CD4-positive, alpha-beta T cell treated with Interleukin-12 subunit alpha and Interleukin-12 subunit beta, for 1 hour (primary cell): ENCODE results near the gene CFAP61.
"Not testable (repeated sequence)": the region's sequence is repeated elsewhere in the genome, so short reads cannot be mapped to it uniquely, and the experiment has no call there.

Source experiments
- DNase-seq: peaks from one replicate; pipeline ENCODE4 v3.0.0-alpha.2; 2020

CFAP61 gene

DNA sequence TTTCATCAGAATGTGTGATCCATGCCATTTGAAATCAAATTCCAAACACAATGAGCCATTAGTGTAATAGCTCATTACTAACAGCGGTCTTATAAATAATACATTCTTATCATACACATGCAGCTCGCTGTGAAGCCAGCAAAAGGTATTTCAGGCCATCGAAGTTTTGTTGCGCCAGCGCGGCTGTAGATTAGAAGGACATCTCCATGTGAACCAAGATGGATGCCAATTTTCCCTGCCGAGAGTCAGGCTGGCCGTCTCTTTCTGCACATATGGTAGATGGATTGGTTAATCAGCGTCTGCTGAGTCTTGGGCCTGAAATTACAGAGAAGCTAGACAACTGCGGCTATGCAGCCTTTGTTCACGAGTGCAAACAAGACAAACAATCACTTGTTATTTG is 44.1 kb downstream of the CFAP61 start:
- no peak for DNase-seq

DNA sequence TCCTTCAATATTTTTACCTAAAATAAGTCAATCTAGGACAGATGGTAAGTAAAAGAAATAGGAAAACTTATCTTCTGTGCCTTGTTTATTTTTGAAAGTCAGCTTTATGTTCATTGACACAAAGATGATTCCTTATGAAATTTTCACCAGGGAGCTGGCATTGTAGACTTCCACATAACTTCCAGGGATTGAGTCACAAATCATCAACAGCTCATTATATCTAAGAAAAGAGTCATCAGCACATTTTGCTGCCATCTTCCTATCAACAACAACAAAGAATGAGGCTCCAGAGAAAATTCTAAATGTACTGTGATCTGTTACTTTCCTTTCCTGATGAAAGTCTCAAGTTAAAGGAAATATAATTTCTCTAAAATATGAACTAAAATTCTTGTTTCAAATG is 48.5 kb downstream of the CFAP61 start:
- no peak for DNase-seq

DNA sequence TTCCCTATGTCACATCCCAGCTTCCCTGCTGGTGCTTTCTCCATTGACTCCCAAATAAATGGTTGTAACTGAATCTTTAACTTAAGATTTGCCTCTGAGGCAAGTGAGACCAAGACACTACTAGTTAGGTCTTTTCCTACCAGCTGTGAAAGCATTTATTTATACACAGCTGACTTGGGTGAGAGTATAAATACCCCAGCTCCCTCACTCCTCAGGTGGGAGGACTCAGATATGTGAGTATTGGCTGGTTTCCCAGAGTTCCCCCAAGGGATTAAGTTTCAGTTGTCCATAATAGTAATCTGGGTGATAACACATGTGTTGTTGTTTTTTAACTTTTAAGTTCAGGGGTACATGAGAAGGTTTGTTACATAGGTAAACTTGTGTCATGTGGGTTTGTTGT is 49.8 kb downstream of the CFAP61 start:
- no peak for DNase-seq

DNA sequence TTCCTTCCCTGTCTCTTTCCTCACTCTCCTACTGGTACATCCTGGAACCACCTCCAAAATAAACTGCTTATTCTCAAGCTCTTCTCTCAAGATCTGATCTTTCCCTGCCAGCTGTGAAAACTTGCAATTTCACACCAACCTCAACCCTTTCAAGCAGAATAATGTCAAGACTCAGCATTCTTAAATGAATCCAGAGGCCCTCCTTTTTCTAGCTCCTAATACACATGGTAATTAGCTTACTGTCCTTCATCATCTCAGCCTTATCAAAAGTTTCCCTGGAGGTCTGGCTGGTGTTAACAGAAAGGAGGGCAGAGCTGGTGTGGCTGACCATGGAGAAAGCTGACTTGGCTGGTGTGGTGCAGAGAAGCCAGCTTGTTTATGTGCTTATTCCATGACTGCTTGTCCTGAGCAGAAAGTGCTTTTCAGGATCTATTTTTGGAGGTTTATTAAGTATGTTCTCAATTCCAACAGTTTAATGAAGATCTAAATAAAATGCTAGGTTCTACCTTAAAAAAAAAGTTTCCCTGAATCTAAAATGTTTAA is 50.5 kb downstream of the CFAP61 start:
- no peak for DNase-seq

DNA sequence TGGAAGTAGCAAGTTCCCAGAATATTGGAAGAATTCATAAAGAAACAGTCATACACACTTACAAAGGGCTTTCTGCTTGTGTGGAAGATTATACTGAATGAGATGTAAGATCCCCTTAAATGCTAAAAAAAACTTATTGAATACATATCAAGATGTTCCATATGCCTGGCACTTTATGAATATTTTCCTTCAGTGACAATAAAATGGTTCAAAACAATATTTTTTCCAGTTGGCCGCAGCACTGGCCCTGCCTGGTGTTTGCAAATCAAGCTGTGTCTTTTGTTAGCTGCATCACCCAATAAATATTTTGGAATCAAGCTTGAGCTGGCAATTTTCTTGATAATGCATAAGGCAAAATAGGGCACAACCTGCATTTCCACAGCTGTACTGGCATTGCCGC is 51.2 kb downstream of the CFAP61 start:
- DNase-seq: no peak

DNA sequence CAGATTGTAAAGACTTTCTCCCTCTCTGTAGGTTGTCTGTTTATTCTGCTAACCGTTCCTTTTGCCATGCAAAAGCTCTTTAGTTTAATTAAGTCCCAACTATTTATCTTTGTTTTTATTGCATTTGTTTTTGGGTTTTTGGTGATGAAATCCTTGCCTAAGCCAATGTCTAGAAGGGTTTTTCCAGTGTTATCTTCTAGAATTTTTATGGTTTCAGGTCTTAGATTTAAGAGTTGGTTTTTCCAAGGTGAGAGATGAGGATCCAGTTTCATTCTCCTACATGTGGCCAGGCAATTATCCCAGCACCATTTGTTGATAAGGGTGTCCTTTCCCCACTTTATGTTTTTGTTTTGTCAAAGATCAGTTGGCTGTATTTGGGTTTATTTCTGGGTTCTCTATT is 70.9 kb downstream of the CFAP61 start:
- not testable (repeated sequence) for DNase-seq

DNA sequence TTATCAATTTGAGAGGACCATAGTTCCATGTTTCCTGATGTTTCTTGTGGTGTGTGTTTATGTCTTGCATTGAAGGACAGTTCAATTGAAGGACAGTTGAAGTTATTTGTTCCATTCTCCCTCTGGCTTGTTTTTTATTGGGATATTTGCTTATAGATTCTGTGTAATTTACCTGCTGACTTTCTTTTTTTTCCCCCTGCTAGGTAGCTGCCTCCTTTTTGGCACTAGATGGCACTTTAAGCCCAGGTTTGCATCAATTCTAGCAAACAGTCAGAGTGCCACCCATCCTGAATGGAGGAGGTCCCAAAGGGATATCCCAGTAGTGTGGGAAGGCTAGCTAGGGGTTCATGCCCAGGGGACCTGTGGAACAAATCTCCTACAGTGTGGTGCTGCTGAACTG is 78.1 kb downstream of the CFAP61 start:
- no peak for DNase-seq

DNA sequence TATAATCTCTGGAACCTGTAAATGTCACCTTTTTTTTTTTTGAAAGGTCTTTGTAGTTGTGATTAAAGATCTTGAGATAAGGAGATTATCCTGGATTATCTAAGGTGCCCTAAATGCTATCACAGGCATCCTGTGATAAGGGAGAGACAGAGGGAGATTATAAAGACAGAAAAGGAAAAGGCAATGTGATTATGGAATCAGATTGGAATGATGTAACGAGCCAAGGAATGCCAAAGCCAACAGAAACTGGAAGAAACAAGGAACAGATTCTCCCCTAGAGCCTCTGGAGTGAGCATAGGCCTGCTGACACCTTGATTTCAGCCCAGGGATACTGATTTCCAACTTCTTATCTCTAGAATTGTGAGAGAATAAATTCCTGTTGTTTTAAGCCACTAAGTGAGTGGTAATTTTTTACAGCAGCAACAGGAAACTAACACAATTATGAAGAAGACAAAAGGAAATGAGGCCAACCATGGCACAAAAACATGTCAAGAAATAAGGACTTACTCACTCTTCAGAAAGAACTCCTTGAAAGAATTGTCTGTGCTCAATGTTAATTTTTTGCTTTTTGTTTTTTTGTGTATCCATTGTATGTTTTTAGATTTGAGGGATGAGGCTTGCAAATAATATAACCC is 82.7 kb downstream of the CFAP61 start:
- DNase-seq: no peak

DNA sequence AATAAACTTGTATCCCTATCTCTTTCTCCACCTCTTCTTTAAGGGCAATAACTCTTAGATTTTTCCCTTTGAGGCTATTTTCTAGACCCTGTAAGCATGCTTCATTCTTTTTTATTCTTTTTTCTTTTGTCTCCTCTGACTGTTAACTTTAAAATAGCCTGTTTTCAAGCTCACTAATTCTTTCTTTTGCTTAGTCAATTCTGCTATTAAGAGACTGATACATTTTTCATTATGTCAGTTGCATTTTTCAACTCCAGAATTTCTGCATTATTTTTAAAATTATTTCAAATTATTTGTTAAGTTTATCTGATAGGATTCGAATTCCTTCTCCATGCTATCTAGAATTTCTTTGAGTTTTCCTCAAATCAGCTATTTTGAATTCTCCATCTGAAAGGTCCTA is 84.0 kb downstream of the CFAP61 start:
- no peak for DNase-seq

DNA sequence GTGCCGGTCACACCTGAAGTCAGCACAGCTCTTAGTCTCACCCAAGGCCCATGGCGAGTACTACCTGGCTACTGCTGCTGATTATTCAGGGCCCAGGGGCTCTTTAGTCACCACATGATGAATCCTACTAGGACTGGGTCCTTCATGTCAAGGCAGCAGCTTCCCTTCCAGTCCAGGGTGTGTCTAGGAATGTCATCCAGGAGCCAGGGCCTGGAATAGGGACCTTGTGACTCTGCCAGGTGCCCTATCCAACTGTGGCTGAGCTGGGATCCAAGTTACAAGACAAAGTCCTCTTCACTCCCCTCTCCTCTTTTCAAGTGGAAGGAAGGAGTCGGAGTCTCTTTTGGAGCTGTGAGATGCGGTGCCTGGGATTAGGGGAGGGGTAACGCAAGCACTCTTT is 85.5 kb downstream of the CFAP61 start:
- DNase-seq: no peak

DNA sequence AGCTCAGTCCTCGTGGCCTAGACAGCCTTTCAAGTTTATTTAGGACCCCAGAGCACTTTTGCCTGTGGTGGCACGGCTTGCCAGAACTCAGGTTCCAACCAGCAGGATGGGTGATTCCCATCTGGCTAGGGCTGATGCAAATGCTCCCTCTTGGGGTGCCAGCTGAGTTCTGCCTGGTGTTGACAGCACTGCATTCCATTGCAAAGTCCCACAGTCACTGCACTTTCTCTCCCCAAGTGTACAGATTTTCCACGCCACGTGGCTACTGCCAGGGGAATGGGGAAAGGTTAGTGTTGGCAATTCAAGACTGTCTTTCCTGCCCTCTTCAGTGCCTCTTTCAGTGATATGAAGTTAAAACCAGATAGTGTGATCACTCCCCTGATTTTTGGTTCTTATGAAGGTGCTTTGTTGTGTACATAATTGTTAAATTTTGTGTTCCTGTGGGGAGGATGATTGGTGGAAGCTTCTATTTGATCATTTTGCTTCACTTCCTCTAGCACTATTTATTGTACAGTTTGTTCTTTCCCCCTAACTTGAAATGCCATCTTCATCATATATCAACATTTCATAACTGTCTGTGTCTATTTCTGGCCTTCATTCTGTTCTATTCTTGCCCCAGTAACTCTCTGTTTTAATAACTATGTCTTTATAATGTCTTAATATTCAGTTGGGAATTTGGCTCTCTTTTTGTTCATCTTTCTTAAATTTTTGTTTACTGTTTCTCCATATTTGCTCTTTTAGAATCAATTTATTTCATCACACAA is 86.2 kb downstream of the CFAP61 start:
- no peak for DNase-seq

DNA sequence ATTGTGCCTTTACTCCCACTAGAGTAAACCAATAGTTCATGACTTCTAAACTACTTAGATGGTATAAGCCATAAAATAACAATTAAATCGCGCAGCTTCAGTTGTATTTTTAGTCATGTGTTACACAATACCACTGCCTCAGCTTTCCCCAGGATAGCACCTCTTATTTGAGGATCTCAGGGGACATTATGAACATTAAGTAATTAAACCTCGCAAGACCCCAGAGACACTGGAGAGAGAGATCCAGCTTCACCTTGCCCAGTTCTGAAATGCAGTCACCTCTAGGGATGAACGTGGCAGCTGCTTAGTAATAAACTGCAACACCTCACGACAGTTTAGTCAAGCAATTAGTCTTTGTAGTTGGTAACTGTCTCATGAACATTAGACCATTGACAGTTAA is 87.1 kb downstream of the CFAP61 start:
- DNase-seq: no peak

DNA sequence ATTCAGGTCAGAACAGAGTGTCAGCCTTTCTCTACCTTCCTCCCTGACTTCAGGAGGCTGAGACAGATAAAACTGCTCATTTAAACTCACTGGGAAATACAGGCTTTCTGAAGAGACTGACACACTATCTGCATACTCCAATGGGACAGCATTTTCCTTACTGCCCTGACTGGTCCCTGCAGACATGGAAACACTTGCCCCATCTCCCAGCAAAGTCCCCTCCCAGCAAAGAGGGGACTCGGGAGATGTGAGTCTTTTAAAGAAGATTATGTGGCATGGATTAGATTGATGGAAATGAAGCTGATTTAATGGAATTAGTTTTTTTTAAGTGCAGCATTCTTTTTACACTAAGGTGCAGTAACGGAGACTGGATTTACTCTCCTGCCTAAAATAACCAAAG is 90.8 kb downstream of the CFAP61 start:
- DNase-seq: no peak

DNA sequence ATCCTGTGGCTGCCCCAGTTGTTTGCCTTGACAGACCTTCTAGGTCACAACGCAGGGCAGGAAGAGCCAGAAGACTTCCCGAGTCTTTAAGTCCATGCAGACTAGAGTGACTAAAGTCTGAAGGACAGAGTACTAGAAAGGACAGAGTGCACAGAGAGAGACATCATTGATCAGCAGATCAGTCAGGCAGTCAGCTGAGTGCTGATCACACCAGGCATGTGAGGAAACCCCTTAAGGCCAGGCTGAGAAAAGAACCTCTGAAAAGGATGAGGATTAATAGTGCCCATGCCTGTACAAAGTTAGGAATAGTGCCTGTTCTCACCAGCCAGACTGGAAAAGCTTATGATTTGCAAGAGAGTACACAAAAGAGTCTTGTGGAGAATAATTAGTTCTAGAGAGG is 91.3 kb downstream of the CFAP61 start:
- DNase-seq: no peak

DNA sequence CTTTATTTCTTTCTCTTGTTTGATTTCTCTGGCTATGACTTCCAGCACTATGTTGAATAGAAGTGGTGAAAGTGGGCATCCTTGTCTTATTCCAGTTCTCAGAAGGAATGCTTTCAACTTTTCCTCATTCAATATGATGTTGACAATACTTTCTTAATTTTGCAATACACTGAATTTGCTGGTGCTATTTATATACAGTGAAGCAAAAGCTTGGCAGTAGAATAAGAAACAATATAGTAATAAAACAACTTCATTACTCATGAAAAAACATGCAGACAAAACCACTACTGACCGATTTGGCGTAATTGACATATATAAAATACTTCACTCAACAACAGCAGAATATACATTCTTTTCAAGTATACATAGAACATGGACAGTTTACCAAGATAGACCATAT is 96.4 kb downstream of the CFAP61 start:
- no peak for DNase-seq

DNA sequence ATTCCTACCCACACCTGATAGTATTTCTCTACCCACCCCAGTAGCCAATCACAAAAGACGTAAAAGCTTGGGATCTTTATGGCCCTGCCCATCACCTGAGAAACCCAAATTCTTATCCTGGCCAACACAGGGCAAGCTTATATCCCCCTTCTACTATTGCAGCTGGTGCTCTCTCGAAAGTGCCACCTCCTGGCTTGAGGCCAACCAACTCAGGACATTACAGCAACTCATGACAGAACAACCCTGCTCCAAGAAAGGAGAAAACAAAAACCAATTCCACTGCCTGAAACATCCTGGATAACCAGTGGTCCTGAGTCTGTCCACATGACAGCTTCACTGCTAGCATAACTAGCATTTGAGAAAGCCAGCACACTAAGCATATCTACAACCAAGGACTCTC is 97.9 kb downstream of the CFAP61 start:
- DNase-seq: no peak

DNA sequence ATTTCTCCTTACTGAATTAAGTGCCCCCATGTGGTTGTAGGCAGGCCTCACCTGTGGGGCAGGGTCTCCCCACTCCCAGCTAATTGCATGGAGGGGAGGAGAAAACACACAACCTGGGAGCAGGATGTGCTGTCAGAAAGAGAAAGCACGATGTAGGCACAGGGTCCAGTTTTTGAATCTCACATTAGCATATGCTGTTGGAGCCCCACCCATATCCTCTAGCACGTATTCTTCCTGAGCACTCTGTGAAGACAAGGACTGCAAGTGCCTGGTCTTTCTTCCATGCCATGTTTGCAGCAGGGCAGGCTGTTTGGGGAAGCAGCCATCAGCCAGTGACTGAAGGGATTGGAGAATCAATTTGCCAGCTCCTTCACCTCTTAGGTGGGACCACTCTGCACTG is 108.2 kb downstream of the CFAP61 start:
- DNase-seq: no peak

DNA sequence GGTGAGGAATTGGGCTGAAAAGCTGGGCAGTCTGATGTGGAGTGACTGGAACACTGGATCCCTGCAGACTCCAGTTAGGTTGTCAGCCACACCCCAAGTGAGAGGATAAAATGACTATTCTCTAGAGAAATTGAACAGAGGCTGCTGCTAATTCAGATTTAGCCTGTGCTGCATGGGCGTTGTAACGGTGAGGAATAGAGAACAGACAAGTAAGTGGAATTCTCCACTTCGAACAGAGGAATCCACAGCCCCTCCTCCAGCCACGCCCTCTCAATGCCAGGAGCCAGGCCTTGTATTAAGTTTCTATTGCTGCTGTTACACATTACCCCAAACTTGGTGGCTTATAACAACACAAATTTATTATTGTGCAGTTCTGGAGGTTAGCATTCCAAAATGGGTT is 109.3 kb downstream of the CFAP61 start:
- DNase-seq: no peak

DNA sequence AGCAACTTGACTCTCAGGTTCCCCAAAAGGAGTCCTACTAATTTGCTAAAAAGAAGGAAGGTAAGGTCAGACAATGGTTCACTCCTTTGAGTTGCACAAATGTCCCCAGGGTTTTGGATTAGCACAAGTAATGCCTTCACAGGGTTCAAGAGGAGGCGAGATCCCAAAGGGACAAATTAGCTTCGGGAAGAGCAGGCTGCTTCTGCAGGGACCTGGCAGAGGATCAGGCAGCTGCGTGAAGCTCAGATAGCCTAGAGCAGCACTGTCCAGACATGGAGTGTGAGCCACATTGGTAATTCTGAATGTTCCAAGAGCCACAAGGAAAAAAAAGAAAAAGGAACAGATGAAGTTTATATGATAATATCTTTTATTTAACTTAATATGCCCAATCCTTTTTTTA is 115.4 kb downstream of the CFAP61 start:
- DNase-seq: no peak

DNA sequence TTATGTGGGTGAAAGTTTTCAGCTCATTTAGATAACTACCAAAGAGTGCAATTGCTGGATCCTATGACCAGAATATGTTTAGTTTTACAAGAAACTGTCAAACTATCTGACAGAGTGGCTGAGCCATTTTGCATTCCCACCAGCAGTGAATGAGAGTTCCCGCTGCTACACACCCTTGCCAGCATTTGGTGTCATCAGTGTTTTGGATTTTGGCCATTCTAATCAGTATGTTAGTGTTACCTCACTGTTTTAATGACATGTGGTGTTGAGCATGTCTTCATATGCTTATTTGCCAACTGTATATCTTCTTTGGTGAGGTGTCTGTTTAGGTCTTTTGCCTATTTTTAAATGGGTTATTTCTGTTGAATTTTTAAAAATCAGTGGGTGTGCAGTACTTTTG is 120.9 kb downstream of the CFAP61 start:
- DNase-seq: no peak

DNA sequence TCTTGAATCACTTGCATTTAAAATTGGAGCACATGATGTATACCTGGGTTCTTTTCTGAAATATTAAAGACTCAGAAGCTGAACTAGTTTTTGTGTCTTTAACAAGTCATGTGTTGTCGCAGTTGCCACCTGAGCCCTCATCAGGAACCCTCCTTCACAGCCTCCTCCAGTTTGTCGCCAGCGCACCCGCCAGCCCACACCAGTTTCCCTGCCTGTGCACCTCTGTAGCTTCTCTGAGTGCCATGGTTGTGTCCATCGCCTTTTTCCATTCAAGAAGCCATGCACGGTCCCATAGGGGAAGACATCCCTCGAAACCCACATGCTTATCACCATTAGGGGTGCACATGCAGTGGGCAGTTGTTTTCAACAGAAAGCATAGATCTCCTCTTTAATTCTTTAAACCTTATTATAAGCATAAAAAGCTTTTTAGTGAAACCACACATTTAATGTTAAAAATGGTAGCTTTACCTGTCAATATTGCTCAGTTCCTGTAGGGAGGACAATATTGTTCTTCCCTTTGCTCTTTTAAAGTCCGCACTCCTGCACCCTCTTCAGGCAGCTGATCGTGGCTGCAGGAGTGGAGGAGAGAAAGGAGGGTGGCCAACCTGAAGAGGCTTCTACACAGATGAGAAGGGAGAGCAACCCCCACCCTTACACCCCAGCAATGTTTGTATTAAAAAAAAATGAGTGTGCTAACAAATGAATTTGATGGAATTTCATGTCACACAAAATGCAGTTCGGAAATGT is 121.9 kb downstream of the CFAP61 start:
- no peak for DNase-seq

DNA sequence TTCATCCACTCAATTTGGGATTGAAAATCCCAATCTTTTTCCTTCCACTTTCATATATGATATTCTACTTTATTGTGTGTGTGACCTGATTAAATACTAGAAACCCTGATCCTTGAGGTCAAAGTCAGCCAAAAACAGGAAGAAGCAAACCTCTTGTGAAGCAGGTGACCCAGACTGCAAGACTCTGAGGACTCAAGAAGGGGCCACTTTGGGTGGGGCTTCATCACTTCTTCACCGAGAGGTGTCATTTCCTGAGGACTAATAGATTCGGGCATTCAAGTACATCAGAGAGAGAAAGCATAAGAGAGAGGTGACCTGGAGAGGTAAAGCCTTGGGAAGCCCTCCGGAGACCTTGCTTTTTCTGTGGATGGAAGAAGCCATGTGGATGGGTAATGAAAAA is 129.0 kb downstream of the CFAP61 start:
- peak; percentile 27 for DNase-seq

DNA sequence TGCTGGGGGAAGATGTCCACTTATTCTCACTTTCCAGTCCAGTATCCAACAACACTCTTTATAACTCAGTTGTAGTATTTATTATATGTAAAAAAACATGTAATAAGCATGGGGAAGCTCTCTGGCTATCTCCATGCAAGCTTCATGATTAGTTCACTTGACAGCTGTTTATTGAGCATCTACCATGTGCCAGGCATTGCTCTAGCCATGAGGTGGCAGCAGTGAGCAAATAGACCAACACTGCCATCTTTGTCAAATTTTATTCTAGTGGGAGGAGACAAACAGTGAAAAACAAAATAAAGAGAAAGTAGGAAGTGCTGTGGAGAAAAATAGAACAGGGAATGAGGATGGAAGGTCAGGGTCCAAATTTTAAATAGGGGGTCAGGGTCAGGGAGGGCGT is 131.8 kb downstream of the CFAP61 start:
- DNase-seq: no peak

DNA sequence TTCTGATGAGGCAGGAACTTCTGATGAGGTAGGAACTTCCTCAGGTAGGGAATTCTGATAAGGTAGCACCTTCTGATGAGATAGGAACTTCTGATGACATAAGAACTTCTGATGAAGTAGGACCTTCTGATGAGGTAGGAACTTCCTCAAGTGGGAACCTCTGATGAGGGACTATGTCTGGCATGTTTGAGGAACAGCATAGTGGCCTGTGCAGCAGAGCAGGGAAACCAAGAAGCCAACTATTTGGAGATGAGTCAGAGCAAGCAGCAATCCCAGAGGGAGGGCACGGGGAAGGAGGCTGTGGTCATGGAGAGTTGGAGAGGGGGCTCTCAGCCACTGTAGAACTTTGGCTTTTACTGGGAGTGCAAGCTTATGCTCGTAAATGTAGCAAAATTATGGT is 132.4 kb downstream of the CFAP61 start:
- no peak for DNase-seq
